ENCODE results near the gene CASP2.

The CASP2 gene

GRCh38 chr7:143334244-143334643, 46.1 kb downstream of the CASP2 start:
- DNase-seq (ENCODE audit: low read depth in 2 of 2) = no peak

DNA sequence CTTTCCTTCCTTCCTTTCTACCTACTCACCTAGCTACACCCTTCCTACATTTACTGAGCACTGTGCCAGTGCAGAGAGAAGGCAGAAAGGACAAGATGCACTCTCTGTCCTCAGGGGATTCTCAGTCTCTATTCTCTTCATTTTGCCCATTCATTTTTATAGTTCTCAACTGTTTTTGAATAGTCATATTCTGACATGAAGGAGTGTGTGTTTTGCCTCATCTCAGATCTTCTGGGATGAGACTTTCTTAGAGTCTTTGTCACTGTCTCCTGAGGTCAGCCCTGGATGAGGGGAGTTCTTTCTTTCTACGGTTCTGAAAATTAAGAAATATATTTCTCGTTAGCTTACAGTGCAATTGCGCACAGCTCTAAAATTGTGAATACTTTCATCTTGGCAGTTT, 49.1 kb downstream of the CASP2 start:
- DNase-seq (ENCODE audit: low read depth in 2 of 2) = no peak

DNA sequence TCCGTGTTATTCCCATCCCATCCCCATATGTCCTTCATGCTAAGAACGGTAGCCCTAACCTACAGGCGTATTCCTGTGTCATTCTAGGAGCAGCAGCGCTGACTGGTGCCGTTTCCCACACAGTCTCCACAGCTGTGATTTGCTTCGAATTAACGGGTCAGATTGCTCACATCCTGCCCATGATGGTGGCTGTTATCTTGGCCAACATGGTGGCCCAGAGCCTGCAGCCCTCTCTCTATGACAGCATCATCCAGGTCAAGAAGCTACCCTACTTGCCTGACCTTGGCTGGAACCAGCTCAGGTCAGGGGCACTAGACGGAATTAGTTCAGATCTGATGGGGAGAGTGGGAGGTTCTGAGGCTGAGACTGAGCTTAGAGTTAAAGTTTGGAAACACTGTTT, 53.7 kb downstream of the CASP2 start:
- DNase-seq (ENCODE audit: low read depth in 2 of 2) = no peak

GRCh38 chr7:143343596-143343995, 55.4 kb downstream of the CASP2 start:
- no peak for DNase-seq (ENCODE audit: low read depth in 2 of 2)

DNA sequence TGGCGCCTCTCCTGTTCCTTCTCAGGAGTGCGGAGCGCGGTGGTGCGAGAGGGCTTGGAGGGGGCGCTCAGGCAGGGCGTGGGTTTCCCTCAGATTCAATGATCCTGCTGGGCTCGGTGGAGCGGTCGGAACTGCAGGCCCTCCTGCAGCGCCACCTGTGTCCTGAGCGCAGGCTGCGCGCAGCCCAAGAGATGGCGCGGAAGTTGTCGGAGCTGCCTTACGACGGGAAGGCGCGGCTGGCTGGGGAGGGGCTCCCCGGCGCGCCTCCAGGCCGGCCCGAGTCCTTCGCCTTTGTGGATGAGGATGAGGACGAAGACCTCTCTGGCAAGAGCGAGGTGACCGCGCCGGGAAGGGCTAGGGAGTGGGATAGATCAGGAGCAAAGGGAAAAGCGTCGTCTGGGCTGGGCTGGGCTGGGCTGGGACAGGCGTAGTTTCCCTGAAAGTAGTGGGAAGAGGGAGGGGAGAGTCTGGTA, 57.3 kb downstream of the CASP2 start:
- no peak for DNase-seq (ENCODE audit: low read depth in 2 of 2)

GRCh38 chr7:143346018-143346417, 57.9 kb downstream of the CASP2 start:
- DNase-seq (ENCODE audit: low read depth in 2 of 2) = no peak

DNA sequence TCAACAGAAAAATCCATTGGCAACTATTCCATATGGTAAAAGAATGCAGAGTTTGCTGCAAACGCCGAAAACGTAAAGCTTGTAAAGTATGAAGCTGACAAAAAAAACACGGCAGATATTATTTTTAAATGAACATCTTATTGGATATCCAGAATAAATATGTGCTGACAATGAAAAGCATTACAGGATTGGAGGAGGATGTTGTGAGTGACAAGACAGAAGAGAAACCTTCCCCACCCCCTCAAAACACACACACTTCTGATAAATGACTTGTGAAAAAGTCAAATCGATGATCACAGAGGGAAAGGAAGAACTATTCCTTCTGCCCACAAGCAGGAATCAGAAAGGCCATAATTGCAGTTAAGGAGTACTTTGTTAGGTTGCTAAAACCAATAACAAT, 59.8 kb downstream of the CASP2 start:
- DNase-seq (ENCODE audit: low read depth in 2 of 2) = no peak

- DNase-seq (ENCODE audit: low read depth in 2 of 2) = no peak
Measured at GRCh38 chr7:143351060-143351459, 62.9 kb downstream of the CASP2 start.

DNA sequence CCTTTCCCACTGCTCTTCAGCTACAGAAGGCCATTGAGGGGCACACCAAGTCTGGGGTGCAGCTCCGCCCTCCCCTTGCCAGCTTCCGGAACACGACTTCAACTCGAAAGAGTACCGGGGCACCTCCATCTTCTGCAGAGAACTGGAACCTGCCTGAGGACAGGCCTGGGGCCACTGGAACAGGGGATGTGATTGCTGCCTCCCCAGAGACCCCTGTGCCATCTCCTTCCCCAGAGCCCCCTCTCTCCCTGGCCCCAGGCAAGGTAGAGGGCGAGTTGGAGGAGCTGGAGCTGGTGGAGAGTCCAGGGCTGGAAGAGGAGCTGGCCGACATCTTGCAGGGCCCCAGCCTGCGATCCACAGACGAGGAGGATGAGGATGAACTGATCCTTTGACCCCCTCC, 63.4 kb downstream of the CASP2 start:
- DNase-seq (ENCODE audit: low read depth in 2 of 2) = no peak

GRCh38 chr7:143352531-143353002, 64.4 kb downstream of the CASP2 start:
- DNase-seq (ENCODE audit: low read depth in 2 of 2) = no peak

GRCh38 chr7:143354376-143354775, 66.2 kb downstream of the CASP2 start:
- no peak for DNase-seq (ENCODE audit: low read depth in 2 of 2)

DNA sequence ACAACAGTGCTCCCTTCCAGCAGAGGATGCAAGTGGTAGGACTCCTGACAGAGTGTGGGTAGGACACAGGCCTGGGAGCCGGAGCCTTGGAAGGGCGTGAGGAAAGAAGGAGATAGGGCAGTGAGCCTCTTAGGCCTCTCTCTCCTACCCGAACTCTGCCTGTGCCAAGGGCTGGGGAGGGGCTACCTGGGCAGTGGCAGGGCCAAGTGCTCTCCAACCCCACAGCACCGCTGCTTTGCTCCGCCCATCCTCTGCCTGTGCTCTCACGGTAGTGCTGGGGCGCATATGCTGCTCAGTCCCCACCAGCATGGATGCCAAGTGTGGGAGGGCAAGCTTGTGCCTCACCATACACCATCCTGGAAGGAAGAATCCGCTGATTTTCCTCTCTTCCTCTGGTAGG, 66.8 kb downstream of the CASP2 start:
- DNase-seq (ENCODE audit: low read depth in 2 of 2) = no peak

DNA sequence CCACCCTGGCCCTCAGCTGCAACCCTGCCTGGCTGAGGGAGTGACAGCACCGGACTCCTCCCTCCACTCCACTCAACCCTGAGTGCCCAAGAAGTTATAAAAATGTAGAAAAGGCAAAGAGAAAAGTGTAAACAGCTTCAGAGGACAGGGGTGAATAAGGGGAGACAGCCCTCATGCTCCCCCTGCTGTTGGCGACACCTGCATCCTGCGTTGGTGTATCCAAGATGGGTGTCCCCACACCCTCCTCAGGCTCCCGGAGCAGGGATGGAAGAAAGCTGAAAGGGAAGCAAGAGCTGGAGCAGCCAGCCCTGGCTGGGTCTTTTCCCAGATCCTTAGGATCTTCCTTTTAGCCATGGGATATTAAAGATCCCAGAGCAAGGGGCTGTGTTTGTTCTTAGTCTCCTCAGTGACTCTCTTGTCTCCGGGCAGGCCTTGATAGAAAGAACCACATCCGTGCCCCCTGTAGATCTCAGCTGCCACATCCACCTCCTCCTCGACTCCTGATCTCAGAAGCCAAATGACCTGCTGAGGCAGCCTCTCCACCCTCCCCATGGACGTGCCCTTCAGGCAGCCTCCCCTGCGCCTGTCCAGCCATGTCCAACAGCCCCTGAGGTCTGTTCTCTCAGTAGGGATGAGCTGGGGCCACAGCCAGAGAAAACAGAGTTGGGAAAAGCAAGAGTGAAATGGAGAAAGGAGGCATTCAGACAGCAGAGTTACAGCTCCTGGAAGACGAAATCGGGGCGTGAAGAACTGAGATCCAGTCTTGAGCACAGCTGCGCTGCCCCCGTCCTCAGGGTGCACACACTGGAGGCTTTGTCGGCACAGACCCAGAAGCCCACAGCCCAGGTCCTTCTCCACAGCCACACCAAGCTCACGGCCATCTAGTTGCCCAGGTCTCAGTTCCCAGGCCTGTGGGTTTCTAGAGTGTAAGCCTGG, 67.6 kb downstream of the CASP2 start:
- no peak for DNase-seq (ENCODE audit: low read depth in 2 of 2)

DNA sequence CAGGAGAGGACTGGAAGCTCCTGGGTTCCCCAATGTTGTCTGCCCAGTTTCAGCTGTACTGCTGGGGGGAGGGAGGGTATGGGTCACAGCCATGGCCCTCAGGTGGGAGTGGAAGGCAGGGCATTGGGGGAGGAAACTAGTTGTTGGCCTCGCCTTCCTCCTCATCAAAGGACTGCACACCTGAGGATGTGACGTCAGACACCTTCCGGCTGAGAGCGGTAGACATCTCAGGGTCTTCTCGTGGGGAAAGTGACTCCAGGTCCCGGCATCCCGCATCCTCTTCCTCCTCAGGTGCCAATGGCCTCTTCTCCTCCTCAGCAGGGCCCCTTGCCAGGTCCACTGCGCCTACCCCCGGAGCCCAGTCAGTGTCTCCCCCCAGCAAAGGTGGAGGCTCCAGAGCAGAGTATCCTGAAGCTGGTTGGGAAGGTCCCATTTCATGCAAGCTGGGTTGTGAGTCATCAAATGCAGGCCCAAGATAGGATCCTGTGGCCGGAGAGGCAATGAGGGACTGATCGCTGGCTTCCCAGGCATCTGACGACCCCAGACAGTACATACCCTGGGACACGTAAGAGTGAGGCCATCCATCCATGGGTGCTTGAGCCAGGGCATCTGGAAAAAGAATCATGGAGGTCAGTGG, 68.4 kb downstream of the CASP2 start:
- DNase-seq (ENCODE audit: low read depth in 2 of 2) = no peak
